ENCODE measurements around the gene CHCHD10. TPM values are rescaled to one million over a fixed set of nuclear protein-coding genes. Genes with fewer than 3 reads are reported as not detected.
A peak's percentile ranks its signal among the peaks of the same experiment; 100 is the strongest.

The CHCHD10 gene
- total and polyA plus RNA-seq, 2 of the 13 experiments (the other 11 are each of a cell fraction or from before 2014, with no cell fraction given) = 37.0 to 62.8 TPM

DNA sequence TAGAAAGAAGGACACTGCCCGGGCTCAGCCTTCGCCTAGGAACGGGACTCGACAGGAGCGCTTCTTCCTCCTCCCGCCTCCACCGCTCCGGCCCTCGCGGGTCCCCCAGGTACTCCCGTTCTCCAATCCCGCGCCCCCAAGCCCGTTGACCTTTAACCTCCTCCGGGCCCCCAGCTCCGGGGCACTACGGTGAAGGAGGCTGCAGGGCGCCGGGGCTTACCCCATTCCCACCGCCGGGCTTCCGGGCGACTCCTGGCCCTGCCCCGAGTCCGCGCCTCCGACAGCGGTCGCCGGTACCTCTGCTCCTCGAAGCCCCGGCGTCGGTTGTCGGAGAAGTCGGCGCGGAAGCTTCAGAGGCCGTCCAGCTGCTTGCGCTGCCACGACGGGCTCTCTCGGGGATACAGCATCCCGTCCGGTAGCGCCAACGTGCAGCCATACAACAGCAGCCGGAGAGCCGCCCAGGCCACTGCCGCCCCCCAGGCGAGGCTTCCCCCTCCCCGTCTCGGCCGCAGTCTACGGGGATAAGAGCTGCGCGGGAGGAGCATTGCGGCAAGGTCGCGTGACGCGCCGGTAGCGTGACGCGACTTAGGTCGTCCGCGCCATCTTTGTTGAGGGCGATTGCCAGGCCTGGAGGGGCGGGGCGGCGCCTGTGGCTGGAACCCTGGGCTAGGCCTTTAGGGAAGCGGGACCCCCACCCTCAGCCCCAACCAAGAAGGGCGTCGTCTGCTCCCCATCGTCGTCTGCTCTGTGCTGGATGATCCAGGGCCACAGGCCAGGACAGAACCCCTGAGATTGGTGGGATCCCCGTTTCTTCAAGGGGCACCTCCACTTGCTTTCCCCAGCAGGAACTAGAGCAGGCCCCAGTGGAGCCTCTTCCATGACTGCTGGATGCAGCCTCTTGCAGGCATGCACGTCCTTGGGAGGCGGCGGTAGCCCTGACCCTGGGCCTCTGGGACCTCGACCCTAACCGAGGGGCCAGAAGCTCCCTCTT lies 50.7 kb downstream of the CHCHD10 start (continued):
- no peak for TF ChIP-seq ETV6 (CRISPR knock-in tag; conservative IDR thresholded peaks at IDR 0.05)
- no peak for TF ChIP-seq ZNF234 (CRISPR knock-in tag; conservative IDR thresholded peaks at IDR 0.05)
- TF ChIP-seq PHF21A (CRISPR knock-in tag; IDR thresholded peaks at IDR 0.05) = no peak
- TF ChIP-seq, protein P1, sequence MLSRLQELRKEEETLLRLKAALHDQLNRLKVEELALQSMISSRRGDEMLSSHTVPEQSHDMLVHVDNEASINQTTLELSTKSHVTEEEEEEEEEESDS (CRISPR knock-in tag; IDR thresholded peaks at IDR 0.05; ENCODE audit: borderline replicate concordance) = peak; percentile 66; the same call in 1 of the 2 replicates
- TF ChIP-seq JUND (CRISPR knock-in tag; IDR thresholded peaks at IDR 0.05) = peak; percentile 27; the same call in 1 of the 2 replicates
- TF ChIP-seq KLF6 (CRISPR knock-in tag; IDR thresholded peaks at IDR 0.05) = peak; percentile 43
- TF ChIP-seq, protein P2, sequence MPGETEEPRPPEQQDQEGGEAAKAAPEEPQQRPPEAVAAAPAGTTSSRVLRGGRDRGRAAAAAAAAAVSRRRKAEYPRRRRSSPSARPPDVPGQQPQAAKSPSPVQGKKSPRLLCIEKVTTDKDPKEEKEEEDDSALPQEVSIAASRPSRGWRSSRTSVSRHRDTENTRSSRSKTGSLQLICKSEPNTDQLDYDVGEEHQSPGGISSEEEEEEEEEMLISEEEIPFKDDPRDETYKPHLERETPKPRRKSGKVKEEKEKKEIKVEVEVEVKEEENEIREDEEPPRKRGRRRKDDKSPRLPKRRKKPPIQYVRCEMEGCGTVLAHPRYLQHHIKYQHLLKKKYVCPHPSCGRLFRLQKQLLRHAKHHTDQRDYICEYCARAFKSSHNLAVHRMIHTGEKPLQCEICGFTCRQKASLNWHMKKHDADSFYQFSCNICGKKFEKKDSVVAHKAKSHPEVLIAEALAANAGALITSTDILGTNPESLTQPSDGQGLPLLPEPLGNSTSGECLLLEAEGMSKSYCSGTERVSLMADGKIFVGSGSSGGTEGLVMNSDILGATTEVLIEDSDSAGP (CRISPR knock-in tag; IDR thresholded peaks at IDR 0.05; ENCODE audit: borderline replicate concordance) = peak; percentile 90
- TF ChIP-seq POLR2AphosphoS2 (IDR thresholded peaks at IDR 0.05; ENCODE audit: low read depth, low read length) = no peak
- TF ChIP-seq, protein P3, sequence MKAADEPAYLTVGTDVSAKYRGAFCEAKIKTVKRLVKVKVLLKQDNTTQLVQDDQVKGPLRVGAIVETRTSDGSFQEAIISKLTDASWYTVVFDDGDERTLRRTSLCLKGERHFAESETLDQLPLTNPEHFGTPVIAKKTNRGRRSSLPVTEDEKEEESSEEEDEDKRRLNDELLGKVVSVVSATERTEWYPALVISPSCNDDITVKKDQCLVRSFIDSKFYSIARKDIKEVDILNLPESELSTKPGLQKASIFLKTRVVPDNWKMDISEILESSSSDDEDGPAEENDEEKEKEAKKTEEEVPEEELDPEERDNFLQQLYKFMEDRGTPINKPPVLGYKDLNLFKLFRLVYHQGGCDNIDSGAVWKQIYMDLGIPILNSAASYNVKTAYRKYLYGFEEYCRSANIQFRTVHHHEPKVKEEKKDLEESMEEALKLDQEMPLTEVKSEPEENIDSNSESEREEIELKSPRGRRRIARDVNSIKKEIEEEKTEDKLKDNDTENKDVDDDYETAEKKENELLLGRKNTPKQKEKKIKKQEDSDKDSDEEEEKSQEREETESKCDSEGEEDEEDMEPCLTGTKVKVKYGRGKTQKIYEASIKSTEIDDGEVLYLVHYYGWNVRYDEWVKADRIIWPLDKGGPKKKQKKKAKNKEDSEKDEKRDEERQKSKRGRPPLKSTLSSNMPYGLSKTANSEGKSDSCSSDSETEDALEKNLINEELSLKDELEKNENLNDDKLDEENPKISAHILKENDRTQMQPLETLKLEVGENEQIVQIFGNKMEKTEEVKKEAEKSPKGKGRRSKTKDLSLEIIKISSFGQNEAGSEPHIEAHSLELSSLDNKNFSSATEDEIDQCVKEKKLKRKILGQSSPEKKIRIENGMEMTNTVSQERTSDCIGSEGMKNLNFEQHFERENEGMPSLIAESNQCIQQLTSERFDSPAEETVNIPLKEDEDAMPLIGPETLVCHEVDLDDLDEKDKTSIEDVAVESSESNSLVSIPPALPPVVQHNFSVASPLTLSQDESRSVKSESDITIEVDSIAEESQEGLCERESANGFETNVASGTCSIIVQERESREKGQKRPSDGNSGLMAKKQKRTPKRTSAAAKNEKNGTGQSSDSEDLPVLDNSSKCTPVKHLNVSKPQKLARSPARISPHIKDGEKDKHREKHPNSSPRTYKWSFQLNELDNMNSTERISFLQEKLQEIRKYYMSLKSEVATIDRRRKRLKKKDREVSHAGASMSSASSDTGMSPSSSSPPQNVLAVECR (CRISPR knock-in tag; IDR thresholded peaks at IDR 0.05; ENCODE audit: borderline replicate concordance) = peak; percentile 91; the same call in 1 of the 2 replicates
- TF ChIP-seq ZNF557 (CRISPR knock-in tag; IDR thresholded peaks at IDR 0.05) = no peak
- TF ChIP-seq ZNF775 (CRISPR knock-in tag; IDR thresholded peaks at IDR 0.05; ENCODE audit: borderline replicate concordance) = no peak
- TF ChIP-seq, protein P4, sequence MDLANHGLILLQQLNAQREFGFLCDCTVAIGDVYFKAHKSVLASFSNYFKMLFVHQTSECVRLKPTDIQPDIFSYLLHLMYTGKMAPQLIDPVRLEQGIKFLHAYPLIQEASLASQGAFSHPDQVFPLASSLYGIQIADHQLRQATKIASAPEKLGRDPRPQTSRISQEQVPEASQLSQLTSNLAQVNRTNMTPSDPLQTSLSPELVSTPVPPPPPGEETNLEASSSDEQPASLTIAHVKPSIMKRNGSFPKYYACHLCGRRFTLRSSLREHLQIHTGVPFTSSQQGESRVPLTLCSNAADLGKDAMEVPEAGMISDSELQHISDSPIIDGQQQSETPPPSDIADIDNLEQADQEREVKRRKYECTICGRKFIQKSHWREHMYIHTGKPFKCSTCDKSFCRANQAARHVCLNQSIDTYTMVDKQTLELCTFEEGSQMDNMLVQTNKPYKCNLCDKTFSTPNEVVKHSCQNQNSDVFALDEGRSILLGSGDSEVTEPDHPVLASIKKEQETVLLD (CRISPR knock-in tag; IDR thresholded peaks at IDR 0.05; ENCODE audit: low read depth) = peak; percentile 78; the same call in 1 of the 2 replicates
- no peak for TF ChIP-seq ZFP36 (IDR thresholded peaks at IDR 0.05; ENCODE audit: borderline replicate concordance, low read depth, low read length, partially characterized antibody)
- TF ChIP-seq, protein P5, sequence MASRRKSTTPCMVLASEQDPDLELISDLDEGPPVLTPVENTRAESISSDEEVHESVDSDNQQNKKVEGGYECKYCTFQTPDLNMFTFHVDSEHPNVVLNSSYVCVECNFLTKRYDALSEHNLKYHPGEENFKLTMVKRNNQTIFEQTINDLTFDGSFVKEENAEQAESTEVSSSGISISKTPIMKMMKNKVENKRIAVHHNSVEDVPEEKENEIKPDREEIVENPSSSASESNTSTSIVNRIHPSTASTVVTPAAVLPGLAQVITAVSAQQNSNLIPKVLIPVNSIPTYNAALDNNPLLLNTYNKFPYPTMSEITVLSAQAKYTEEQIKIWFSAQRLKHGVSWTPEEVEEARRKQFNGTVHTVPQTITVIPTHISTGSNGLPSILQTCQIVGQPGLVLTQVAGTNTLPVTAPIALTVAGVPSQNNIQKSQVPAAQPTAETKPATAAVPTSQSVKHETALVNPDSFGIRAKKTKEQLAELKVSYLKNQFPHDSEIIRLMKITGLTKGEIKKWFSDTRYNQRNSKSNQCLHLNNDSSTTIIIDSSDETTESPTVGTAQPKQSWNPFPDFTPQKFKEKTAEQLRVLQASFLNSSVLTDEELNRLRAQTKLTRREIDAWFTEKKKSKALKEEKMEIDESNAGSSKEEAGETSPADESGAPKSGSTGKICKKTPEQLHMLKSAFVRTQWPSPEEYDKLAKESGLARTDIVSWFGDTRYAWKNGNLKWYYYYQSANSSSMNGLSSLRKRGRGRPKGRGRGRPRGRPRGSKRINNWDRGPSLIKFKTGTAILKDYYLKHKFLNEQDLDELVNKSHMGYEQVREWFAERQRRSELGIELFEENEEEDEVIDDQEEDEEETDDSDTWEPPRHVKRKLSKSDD (CRISPR knock-in tag; IDR thresholded peaks at IDR 0.05; ENCODE audit: low read depth) = peak; percentile 98
- TF ChIP-seq, protein P6, sequence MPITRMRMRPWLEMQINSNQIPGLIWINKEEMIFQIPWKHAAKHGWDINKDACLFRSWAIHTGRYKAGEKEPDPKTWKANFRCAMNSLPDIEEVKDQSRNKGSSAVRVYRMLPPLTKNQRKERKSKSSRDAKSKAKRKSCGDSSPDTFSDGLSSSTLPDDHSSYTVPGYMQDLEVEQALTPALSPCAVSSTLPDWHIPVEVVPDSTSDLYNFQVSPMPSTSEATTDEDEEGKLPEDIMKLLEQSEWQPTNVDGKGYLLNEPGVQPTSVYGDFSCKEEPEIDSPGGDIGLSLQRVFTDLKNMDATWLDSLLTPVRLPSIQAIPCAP (CRISPR knock-in tag; IDR thresholded peaks at IDR 0.05; ENCODE audit: low read depth) = no peak
- peak; percentile 40; the same call in 1 of the 2 replicates for TF ChIP-seq SP5 (CRISPR knock-in tag; IDR thresholded peaks at IDR 0.05; ENCODE audit: borderline replicate concordance, low read depth)
